Colon (tissue), 2 donors: ENCODE measurements around the gene TIMM8B.
"Not testable (repeated sequence)": the region's sequence is repeated elsewhere in the genome, so short reads cannot be mapped to it uniquely, and the experiment has no call there.

ENCODE experiments used
- FAIRE-seq: peaks from 2 replicates; lab custom pipeline; 2012; peaks lifted over from hg19 to GRCh38; lab: Jason Lieb, UNC
- donor health status: control.
- donor health status: control.

TIMM8B gene

DNA sequence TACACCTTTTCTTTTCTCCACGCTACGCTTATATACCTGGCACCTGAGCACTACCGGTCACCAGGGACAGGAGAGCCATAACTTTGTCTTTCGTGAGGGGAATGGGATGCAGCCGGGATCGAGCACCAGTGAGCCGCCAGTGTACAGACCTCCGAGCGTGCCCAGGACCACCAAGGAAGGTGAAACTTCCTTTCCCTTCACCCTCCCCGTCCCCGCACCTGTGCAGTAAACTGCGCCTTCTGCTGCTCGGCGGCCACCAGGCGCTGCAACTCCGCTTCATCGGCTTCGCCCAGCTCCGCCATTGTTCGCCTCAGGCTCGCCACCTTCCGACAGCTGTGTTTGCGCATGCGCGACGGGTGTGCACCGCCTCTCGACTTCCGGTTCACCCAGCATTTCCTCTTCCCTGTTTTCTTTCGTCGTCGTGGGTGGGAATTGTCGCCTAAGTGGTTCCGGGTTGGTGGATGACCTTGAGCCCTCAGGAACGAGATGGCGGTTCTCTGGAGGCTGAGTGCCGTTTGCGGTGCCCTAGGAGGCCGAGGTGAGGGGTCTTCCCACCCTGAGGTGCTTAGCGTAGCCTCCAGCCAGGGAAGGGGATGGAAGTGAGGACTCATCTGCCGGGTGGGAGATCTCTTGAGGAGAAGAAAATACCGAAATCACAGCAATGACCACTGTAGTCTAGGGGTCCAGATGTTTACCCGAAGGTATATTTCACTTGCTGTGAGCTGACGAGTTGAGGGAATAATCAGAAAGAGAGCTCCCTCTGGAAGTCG, at the start of gene TIMM8B, which contains the start of gene SDHD:
TIMM8B (minus strand) TSS at position 335 of the 770 bp plus-strand sequence; CDS start at position 302, 33 bp downstream.
SDHD (plus strand) TSS at position 452 of the 770 bp plus-strand sequence; CDS start at position 487, 35 bp downstream.
- no peak for FAIRE-seq

- no peak for FAIRE-seq
Measured at GRCh38 chr11:112134473-112134872, 47.9 kb upstream of the TIMM8B start.

DNA sequence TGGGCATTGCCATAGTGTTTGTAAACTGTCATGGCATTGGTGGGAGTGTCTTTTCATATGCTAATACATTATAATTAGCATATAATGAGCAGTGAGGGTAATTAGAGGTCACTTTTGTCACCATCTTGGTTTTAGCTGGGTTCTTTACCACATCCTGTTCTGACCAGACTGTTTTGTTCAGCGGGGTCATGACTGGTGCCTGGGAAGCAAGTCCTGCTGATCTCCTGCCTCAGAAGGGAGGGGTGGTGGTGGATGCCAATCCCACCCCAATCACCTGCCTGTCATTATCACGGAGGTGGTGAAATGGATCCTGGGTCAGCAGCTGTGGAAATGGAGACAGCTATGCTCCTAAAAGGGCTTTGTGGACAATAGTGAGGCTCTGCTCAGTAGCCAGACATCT, 46.2 kb upstream of the TIMM8B start:
- no peak for FAIRE-seq

DNA sequence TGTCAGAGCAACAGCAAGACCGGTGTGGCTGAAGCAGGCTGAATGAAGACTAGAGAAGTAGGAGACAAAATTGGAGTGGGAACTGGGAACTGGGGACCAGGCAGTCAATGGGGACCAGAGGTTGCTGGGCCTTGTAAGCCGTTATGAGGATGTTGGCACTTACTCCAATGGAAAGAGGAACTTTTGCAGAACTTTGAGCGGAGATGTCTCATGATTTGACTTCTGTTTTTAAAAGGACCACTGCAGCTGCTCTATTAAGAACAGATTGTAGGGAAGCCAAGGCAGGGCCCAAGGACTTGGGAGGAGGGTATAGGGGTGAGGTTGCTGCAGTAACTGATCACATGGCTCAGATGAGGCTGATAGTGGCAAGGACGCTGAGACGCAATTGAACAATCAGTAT, 43.1 kb upstream of the TIMM8B start:
- no peak for FAIRE-seq

DNA sequence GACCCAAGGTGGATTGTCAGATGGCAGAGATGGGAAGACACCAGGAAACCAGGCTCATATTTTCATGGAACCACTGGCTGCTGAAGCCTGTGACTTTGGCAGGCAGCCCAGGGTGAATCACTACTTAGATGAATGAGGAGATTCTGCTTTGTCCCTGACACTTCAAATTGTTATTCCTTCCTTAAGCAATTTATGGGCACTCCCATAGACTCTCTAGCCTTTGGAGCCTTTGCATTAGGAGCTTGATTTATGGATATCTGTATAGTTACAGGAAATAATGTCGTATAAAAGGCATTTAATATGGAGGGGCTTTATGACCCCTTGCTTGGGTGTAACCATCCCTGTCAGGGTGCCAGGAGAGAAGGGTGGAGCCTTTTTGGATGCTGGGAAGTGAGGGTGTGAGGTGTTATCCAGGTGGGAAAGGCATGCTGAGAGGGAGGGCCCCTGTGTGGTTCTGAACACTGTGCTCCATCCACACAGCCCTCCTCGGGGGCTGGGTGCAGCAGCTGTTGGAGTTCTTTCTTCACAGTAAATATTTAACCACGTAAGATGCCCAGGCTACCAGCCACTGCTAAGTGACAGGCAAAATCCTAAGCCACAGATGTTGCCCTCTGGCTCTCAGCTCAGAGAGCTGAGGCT, 42.0 kb upstream of the TIMM8B start:
- FAIRE-seq = peak; percentile 38

DNA sequence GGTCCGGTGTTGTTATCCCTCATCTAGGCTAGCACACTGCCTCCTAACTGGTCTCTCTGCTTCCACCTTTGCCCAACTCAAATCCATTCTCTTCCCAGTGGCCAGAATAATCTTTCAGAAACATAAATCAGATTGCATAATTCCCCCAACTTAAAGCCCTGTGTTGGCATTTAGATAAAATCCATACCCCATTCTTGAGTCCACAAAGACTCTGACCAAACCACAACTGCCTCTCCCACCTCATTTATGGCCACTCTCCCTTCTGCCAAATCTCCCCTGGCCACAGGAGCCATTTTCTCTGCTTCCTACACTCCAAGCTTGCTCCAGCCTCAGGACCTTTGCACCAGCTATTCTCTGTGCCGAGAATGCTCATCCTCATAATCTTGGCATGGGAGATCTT, 40.5 kb upstream of the TIMM8B start:
- FAIRE-seq = no peak

DNA sequence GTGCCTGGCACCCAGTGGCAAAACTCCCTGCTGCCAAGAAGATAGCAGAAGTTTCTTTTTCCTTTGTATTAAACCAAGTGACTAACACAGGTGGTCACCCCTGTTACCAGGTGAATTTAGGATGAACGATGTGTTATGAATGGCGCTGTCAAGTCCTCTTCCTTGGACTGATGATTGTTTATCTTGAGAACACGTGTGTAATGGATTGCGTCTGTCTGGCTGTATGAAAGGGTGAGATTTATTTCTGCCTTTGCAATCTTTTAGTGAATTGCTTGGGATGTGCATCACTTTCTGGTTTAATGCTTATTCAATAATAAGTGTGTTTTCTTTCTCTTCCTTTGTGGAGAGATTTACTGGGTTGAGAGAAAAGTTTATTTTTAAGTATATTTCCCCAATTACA, 36.6 kb upstream of the TIMM8B start:
- FAIRE-seq = no peak

- FAIRE-seq = no peak
Measured at GRCh38 chr11:112121981-112122615, 35.5 kb upstream of the TIMM8B start.

DNA sequence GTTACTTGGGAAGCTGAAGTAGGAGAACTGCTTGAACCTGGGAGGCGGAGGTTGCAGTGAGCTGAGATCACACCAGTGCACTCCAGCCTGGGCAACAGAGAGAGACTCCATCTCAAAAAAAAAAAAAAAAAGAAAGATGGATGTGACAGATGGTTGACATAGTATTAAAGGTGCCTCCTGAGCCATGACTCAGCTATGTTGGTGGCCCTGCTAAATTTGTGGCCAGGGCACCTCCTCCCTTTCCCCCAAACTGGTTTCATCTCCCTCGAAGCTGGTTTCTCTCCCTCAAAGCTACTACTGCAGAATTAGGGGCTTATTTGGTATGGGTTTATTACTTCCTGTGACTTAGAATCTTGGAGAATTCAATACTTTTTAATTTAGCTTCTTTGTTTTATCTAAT, 31.6 kb upstream of the TIMM8B start:
- FAIRE-seq = no peak

DNA sequence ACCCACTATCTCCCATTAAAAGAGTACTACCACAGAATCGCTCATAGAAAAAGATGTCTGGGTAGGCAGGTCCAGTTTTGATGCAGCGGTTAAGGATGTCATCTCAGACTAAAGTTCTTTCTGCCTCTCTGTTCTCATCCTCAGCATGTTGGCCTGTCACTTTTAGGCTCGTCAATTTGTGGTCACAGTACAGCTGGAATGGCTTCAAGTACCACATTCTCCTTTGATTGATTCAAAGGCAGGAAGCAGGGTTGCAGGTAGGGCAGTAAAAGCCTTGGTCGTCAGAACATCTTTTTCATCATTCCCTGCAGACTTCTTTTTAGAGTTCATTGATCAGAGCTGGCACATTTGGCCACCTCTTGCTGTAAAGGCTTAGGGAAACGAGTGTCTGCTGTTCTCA, 28.8 kb upstream of the TIMM8B start:
- FAIRE-seq = no peak

- FAIRE-seq = no peak
Measured at GRCh38 chr11:112114460-112114859, 27.9 kb upstream of the TIMM8B start.

- peak; percentile 36 for FAIRE-seq
Measured at GRCh38 chr11:112113539-112114457, 27.2 kb upstream of the TIMM8B start.

DNA sequence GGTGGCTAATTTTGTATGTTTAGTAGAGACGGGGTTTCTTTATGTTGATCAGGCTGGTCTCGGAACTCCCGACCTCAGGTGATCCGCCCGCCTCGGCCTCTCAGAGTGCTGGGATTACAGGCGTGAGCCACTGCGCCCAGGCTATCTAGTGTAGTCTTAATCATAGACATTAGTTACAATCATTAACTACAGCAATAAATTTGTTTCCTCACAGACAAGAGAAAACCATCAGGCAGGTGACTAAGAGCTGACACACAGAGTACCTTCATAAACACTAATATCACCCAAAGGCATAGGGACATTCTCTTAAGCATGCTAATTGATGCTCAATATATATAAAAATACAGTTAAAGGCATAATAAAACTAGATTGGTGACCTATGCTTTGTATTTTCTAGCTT, 19.5 kb upstream of the TIMM8B start:
- FAIRE-seq = no peak

GRCh38 chr11:112103446-112103845, 16.9 kb upstream of the TIMM8B start:
- FAIRE-seq = no peak

DNA sequence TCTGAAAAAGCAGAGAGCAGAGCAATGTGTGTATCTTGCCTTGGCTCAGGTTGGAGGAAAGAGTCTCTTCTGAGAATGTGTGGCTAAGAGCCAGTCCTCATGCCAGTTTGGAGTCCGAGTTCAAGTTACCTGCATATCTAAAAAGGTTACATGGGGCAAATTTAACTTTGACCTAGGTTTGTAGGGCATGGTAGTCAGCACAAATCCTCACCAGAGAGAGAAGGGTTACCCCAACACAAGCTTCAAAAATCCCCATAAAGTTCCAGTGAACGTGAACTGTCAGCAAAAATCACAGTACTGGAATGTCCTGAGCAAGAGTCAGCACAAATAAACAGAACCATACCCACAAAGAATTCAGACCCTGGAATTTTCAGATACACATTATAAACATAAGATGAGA, 13.9 kb upstream of the TIMM8B start:
- no peak for FAIRE-seq

- no peak for FAIRE-seq
Measured at GRCh38 chr11:112097734-112098528, 11.4 kb upstream of the TIMM8B start.

GRCh38 chr11:112096194-112096593, 9.6 kb upstream of the TIMM8B start:
- FAIRE-seq = no peak

DNA sequence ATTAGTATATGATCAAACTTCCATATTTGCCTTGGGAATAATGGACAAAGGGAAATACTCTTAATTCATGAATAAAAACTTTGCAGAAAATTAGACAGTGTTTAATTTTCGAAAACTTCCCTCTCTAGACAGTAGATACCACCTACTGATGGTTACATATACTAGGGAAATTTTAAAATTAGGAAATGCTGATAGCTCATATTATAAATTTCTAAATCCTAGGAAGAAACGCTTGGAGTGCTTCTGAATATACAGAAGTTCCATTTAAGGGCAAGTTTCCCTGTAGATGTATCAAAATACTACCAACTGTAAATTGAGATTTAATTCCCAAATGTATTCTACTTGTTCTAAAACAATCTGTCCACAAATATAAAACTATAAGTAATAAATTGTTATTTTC, 8.7 kb upstream of the TIMM8B start:
- FAIRE-seq = not testable (repeated sequence)

DNA sequence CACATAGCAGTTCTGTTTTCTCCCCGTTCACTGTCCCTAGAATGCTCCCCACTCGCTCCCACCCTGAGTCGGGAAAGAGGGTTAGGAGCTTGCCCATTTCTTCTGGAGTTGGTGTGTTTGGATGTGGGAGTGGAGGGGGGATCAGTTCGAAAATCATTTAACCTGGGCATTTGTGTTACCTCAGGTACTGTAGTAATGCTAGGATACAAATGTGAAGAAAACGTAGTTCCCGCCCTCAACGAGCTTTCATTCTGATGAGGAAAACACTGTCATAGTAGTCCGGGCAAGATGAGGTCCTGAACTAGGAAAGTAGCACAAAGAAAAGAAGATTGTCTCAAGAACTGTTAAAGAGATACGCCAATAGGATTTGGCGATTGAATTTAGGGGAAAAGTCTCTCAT, 656 bp upstream of the TIMM8B start:
- no peak for FAIRE-seq

DNA sequence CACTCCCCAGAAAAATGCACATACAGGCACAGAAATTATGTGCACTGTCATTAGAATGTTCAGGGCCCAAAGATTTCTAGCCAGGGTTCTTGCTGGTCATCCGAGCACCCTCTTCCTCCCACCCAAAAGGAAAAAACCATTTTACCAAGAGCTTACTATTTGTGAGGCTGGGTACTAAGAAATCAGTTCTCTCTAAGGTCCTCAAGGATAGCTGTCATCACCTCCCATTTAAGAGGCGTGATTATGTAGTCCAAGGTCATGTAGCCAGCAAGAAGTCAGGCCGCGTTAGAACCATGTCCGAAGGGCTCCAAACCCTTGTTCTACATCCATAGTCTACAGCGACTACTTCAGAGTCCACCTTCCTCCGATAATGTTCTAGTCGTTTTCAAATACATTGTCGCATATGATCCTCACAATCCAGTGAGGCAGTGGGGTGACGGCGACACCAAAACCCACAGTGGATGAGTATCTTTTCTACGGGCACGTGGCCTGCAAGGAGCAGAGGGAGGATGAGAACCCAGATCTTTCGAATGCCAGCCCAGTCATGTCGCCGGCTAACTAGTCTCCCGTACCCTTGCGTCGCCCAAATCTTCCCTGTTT, 634 bp downstream of the TIMM8B start:
- no peak for FAIRE-seq

DNA sequence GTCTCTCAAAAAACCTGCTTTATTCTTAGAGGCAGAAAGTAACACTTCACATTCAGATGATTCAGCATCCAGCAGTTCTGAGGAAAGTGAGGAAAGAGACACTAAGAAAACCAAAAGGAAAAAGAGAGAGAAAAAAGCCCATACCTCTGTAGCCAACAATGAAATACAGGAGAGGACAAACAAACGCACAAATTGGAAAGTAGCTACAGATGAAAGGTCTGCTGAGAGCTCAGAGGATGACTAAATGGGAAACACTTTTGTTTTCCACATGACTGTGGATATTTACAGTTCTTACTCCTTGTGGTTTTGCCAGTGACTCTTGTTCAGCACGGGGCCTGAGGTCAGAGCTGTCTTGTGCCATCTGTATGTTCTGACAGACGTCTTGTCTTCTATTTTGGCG, 3.8 kb downstream of the TIMM8B start:
- FAIRE-seq = no peak
